ENCODE measurements around the gene IGHMBP2.

Gene IGHMBP2

DNA sequence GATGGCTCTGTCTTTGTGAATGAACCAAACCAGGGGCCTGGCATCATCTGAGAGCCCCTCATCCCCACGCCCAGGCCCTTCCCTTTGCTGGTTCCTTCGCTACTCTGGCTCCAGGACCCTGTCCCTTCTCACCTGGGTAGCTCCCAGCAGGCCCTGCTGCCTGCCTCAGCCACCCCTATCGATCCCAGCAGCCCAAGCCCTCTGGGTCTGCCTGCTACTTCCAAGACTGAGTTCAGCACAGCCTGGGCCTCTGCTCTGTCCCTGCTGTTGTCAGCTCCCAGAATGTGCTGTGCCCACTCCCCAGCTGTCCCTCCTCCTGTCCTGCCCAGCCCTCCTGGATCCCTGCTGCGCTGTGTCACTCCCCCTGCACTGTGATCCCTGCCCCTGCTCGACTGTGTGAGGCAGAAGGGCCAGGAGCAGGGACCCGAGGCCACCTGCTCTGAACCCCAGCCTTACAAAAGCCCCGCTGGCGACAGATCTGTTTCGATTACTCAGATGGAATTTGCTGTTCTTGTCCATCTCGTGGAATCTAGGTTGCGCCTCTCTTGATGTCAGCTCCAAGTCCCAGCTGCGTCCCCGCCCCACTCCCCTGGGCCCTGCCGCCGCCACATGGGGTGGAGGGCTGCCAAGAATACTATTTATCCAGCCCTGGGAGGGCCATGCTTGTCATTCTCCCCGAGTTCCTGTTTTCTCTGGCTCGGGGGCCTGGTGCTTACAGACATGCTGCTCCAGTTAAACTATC lies 13.0 kb upstream of the IGHMBP2 start:
- DNase-seq = no peak

DNA sequence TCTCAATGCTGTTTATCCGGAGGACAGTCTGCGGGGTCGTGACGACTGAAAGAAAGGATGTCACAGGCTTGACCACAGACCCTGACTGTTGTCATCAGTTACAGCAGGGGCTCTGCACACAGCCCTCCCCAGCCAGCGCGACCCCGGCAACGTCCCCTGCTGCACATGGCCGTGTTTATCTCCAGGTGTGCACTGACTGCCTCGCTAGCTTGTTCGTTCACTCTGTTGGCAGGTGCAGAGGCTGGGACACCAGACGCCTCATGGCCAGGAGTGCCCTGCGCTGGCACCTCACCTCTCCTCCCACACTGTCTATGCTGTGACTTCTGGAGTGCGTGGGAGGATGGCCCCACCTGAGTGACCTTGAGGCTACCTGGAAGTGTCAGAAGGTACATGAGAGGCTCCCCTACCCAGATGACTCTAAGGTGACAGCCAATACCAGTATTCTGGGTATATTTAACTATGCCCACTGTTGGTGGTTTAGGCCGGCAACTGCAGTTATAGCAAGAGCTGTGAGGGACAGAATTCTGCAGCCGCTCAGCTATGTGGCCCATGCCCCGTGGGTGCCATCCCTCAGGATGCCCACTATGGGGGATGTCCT lies 12.2 kb upstream of the IGHMBP2 start:
- DNase-seq = no peak

DNA sequence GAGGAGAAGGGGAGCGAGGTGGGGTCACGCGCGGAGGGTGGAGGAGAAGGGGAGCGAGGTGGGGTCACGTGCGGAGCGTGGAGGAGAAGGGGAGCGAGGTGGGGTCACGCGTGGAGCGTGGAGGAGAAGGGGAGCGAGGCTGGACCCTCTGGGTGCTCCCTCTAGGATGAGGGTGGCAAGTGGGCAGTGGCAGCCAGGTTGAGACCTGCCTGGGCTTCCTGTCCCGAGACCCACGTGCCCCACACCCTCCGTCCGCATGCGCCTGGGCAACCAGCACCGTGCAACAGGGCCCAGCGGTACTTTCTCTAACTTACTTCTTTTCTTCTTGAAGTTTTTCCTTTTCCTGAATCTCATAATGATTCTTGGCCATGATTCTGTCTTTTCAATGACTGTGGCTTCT lies 11.1 kb upstream of the IGHMBP2 start:
- no peak for DNase-seq

DNA sequence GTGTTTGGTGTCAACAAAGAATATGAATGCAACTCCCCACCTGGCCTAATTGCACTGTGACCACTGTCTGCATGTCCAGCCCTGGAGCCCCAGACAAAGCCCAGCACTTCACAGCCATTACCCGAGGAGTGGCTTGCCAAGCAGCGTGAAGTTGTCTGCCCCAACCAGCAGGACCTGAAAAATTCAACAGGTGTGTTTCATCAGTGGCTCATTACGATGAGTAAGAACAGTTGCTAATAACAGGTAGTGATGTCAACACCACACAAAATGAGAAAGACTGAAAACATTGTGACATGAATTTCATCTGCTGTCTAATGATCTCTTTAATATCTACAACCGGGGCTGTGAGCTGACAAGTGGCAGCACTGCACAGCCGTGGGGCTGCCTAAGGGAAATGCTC lies 10.4 kb upstream of the IGHMBP2 start:
- DNase-seq = no peak

DNA sequence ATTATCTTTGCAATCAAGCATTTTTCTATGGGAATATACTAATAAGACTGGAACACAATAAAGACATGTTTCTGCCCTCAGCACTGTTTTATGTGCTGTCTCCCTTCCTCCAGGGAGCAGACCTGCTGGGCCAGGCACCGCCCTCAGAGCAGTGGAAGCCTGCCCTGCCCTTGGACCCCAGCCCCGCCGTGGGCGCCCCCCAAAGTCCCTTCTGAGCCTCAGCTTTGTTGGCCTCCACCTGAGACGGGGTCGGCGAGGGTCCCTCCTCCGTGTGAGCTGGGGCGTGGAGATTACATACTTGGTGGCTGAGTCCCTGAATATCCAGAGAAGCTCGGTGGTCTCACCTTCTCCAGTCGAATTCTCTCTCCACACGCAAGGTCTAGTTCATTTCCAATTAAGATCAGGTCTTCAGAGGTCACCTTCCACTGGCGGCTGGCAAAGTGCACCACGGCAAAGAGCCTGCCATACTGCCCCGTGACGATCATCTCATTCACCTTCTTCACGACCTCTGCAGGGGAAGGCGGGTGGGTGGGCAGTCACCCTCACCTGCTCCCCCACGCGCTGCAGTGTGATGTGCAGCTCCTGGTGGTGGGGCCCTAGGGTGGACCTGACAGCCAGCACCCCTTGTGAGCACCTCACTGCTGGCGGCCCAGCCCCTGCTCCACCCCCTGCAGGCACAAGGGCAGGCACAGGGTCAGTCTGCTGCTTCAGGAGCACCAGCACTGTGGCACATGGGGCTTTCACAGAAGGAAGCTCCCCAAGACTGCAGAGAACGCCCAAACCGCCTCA lies 7.3 kb upstream of the IGHMBP2 start:
- no peak for DNase-seq

DNA sequence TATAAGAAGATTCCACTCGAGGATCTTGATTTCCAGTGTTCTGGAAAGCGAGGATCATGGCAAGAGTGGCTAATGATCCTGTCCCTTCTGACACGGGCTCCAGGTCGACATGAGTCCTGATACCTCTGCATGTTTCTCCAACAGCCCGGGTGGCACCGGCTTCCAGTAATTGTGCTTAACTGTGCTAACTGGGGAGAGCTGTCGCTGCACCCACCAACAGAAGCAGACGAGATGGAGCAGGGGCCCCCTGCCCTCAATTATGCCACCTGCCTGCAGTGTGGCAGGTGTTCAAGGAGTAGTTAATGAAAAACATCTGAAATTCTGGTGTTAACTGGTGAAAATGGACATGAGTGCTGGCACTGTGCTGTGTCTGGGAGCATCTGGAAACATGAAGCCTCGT lies 6.2 kb upstream of the IGHMBP2 start:
- no peak for DNase-seq

DNA sequence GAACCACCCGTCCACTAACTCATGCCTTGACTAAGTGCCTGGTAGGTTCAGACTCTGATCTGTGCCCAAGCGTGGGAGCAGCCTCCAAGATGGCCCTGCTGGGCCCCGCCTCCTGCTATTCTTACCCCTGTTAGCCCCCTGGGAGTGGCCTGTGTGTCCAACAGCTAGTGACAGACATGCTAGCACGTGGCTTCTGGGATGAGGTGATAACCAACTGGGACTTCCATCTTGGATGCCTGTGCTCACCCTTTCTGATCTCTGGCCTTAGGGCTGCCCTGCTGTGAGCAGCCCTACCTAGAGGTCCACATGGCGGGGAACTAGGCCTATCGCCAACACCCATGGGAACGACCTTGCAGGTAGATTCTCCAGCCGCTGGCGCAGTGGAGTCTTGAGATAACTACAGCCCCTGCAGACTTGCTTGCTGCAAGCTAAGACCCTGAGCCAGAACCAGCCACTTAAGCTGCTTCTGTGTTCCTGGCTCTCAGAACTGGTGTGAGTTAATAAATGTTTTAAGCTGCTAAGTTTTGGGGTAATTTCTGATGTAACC lies 2.8 kb upstream of the IGHMBP2 start:
- DNase-seq = no peak

DNA sequence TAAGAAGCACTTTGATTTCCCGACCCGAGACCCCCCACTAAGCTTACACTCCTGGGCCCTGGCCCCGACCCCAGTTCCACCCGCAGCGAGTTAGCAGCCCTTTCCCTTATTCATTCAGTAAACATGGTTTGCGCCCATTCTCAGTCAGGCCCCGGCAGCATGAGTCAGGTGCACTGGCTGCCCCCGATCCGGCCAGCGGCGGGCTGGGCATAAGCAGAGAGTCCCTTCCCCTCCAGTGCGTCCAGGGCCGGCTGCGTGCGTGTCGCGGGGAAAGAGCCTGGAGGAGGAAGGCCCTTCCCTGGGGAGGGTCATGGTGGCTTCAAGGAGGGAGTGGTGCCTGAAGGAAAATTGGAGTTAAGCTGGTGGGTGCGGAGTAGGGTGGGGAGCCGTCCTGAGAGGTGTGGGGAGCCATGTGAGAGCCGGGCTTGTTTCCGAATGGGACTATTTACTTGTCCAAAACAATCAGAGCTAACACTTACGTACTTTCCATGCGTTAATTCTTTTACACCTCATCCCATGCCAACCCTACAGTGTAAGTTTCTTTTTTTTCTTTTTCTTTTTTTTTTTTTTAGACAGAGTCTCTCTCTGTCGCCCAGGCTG lies 657 bp downstream of the IGHMBP2 start:
- no peak for DNase-seq

DNA sequence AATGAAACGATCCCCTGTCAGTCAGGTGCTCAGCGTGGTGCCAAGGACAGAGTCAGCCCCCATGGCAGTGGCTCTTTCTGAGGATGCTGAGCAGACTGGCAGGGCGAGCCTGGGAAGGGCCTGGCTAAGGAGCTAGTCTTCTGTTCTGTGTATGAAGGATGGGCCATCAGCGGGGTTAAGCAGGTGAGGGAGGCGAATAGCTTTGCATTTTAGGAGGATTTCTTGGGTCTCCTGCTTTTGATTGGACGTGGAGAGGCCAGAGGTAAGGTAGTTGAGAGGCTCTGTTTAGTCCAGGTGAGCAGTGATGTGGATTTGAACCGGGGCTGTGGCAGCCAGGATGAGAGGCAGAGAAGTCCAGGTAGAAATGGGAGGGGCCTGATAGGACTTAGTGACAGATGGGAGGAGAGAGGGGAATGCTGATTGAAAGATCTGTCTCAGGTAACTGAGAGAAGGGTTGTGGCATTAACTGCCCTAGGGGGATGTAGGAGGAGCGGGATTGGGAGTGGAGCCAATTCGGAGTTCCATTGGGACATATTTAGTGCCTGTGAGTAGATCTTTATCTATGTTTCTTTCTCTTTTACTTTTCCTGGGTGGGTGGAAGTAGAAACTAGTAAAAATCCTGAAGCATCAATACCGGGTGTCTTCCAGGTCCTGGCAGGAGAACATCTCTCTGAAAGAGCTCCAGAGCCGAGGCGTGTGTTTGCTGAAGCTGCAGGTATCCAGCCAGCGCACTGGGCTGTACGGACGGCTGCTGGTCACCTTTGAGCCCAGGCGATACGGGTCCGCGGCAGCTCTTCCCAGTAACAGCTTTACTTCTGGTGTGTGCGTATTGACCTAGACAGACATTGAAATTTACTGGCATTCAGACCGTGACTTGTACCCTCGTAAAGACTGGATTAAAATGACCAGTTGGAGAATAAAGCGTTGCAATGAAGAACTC lies 2.0 kb downstream of the IGHMBP2 start:
- no peak for DNase-seq

DNA sequence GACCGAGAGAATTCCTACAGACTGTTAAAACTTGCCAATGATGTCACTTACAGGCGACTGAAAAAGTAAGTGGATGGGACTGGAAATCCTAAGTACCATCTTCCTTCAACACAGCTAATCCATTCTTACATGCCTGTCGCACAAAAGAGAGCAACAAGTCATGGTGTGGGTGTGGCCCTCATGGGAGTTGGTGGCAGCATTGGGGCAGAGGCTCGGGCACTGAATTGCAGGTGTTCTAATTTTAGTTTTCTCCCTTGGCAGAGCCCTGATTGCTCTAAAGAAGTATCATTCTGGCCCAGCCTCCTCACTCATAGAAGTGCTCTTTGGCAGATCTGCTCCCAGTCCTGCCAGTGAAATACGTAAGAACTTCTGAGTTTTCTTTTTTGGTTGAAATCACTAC lies 4.6 kb downstream of the IGHMBP2 start:
- DNase-seq = no peak

DNA sequence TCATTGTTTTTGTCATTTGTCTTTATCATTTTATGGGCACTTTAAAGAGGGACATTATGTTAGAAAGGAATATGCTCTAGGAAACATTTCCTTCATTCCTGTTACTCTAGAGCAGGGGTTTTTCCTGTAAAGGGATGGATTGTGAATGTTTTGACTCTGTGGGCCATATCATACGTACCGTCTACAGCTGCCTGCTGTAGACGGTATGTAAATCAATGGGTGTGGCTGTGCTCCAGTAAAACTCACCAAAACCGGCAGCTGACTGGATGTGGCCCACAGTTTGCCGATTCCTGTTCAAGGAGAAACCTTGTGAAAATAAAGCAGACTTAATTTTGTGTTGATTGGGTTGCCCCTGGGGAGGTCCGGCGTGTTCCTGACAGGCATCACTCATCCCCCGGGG lies 7.3 kb downstream of the IGHMBP2 start:
- no peak for DNase-seq

DNA sequence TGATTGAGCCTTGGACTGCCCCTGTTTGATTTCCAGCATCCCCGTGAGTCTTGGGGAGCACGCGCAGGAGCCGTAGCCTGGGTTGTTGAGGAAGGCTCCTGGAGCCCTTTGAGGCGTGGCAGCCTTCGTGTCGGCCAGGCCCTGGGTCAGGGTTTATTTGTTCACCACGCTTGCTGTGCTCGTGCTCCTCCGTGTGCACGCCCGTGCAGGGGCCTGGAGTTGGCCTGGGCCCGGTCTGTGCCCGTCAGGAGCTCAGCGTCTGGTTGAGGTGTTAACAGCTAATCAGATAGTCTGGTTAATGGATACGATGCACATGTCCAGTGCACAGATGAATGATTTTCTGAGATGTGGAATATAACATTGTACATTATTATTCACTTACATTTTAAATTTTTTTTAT lies 8.0 kb downstream of the IGHMBP2 start:
- no peak for DNase-seq

DNA sequence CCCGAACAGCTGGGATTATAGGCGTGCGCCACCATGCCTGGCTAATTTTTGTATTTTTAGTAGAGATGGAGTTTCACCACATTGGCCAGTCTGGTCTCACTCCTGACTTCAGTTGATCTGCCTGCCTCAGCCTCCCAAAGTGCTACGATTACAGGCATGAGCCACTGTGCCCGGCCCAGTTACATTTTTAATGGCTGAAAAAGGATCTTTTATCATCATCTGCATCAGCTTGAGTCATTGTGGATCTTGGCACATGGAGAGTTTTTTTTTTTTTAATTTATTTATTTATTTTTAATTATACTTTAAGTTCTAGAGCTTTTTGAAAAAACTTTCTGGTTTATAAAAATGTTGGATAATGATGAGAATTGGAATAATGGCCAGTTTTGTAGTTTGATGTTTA lies 8.6 kb downstream of the IGHMBP2 start:
- DNase-seq = no peak

DNA sequence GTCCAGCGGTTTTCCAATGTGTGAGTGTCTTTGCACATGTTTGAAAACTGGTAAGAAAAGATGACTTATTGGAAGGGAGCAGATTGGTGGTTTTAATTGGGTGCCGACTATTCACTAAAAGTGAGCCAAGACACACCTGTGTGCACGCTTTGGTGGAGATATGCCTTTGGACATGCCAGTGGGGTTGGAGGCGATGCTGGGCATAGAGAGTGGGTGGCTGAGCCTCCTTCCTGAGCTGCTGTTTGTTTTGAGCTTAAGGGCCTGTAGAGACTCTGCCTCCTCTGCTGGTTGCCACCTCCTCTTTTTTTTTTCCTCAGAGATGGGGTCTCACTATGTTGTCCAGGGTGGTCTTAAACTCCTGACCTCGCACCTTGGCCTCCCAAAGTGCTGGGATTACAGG lies 9.5 kb downstream of the IGHMBP2 start:
- no peak for DNase-seq

DNA sequence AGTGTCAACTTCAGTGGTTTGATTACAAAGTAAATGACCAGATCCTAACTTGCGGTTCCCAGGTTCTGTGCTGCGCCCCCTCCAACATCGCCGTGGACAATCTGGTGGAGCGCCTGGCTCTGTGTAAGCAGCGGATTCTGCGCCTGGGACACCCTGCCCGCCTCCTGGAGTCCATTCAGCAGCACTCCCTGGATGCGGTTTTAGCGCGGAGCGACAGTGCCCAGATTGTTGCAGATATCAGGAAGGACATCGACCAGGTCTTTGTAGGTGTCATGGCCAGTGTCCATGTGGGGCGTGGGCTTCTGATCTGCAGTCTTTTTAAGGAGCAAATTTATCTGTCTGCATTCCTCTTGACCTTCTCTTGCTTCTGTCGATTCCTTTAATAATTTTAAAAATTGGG lies 11.1 kb downstream of the IGHMBP2 start:
- no peak for DNase-seq

DNA sequence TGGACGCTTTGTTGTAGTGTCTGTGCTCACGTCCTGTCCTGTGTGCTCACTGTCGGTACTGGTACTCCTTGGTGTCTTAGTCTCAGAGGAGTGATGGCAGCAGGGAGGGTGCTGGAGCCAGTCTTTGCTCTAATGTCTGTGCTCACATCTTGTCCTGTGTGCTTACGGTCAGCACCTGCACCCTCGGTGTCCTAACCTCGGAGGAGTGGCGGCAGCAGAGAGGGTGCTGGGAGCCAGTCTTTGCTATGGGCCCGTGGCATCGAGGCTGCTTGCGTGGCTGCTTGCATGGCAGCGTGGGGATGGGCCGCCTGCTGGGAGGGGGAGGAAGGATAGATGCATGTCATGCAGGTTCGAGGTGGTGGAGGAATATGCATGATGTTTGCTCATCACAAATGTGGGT lies 12.7 kb downstream of the IGHMBP2 start:
- no peak for DNase-seq

DNA sequence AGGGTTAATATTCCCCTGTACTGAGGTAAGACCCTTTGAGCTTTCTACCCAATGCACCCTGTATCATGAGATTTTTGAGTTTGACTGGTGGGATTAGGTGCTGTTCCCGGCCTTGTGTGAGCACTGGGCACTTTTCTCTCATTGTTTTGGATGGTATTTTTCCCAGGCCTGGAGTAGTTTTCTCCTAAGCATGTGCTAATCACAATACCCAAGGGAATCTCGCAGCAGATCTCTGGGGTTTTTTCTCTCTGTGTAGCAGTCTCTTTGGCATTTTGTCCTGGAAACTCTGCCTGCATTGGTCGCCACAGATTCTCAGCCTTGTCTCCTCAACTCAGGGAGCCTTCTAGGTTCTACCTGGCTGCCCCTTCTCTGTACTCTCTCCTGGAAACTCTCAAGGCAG lies 19.9 kb downstream of the IGHMBP2 start:
- DNase-seq = no peak

DNA sequence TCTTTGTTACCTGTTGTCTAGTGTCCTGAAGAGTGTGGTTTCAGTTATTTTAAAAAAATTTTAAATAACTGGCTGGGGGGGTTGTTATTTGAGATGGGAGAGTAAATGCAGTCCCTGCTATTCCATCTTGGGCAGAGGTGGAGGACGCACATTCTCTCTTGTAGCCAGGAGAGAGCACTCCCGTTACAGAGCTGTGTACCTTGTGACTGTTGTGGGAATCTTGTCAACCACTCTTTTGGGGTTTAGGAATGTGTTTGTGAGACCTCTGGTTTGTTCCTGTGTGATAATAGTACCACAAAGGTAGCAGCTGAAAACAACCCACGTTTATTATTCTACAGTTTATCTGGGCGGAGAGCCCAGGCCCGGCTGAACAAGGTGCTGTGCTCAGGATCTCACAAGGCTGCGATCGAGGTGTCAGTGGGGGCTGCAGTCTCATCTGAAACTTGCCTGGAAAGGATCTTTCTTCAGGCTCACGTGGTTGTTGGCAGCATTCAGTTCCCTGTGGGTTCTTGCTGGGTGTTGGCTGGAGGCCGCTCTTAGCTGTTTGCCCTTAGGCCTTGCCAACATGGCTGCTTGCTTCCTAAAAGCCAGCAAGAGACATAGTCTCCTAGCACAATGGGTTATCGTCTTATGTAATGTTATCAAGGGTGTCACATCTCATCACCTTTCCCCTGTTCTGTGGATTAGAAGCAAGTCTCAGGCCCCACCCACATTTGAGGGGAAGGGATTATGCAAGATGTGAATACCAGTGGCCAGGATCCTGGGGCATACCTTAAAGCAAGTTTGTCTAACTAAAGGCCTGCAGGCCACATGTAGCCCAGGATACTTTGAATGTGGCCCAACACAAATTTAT lies 20.6 kb downstream of the IGHMBP2 start:
- DNase-seq = no peak

DNA sequence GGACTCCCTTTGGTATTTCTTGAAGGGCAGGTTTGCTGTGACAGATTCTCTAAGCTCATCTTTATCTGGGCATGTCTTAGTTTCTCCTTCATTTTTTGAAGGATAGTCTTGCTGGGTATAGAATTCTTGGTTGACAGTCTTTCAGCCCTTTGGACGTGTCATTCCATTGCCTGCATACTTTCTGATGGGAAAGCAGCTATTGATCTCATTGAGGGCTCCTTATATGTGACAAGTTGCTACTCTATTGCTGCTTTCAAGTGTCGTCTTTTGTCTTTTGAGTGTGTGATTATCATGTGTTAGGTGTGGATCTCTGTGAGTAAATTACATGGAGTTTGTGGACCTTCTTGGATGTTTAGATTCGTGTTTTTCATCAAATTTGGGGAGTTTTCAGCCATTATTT lies 21.9 kb downstream of the IGHMBP2 start:
- DNase-seq = no peak

DNA sequence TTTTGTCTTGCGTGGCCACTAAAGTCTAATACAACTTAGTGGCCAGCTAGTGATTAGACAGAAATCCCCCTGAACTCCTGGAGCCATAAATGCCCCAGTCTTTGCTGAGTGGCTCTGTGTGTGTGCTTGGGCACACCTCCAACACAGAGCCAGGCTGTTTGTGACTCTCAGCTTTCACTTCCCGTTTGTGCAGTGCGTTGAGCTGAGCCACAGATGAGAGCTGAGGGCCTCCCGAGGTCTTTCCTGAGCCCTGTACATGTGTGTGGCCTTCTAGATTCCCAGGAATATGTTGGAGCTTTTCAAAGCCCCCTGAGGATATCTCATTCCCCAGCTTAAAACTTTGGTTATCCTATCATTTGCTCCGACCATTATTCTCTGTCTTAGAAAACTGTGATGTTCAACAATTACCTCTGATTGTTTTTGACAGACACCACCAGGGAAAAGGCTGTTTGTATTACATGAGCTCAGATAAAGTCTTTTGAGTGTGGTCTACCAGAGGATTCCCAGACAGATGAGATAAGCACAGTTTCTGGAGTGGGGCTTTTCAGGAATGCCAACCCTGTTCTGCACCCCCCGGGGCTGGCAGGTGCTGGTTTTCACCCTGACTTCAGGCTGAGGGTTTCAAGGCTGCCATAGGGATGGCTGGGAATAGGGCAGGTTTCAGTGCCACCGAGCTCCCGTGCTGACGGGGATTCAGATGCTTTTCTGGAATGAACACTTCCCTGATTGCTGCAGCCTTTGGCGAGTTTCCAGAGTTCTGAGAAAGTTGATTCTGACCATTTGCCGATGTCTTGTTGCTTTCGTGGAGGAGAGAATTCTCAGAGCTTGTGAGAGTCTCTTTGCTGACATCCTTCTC lies 23.8 kb downstream of the IGHMBP2 start:
- no peak for DNase-seq
